ENCODE results near the gene EPG5.
A peak's percentile ranks its signal among the peaks of the same experiment; 100 is the strongest.

EPG5 gene

GRCh38 chr18:45916302-45916701, 50.8 kb downstream of the EPG5 start:
- DNase-seq (ENCODE audit: low spot score), result no peak

- DNase-seq (ENCODE audit: low spot score), result no peak
These were observed 53.9 kb downstream of the EPG5 start for GRCh38 chr18:45913276-45913675.

- DNase-seq (ENCODE audit: low spot score), result peak; percentile 27
These were observed 56.6 kb downstream of the EPG5 start for GRCh38 chr18:45910405-45911023.

GRCh38 chr18:45901654-45902210, 65.4 kb downstream of the EPG5 start:
- no peak for DNase-seq (ENCODE audit: low spot score)

- DNase-seq (ENCODE audit: low spot score), result no peak
These were observed 66.5 kb downstream of the EPG5 start for GRCh38 chr18:45900623-45901022.

GRCh38 chr18:45896991-45897390, 70.1 kb downstream of the EPG5 start:
- DNase-seq (ENCODE audit: low spot score), result no peak

- DNase-seq (ENCODE audit: low spot score), result no peak
These were observed 70.7 kb downstream of the EPG5 start for GRCh38 chr18:45896452-45896851.

GRCh38 chr18:45895339-45895738, 71.8 kb downstream of the EPG5 start:
- no peak for DNase-seq (ENCODE audit: low spot score)

- DNase-seq (ENCODE audit: low spot score), result no peak
These were observed 72.3 kb downstream of the EPG5 start for GRCh38 chr18:45894818-45895217.

GRCh38 chr18:45891806-45892205, 75.3 kb downstream of the EPG5 start:
- no peak for DNase-seq (ENCODE audit: low spot score)

GRCh38 chr18:45890606-45891005, 76.5 kb downstream of the EPG5 start:
- no peak for DNase-seq (ENCODE audit: low spot score)

- DNase-seq (ENCODE audit: low spot score), result no peak
These were observed 77.6 kb downstream of the EPG5 start for GRCh38 chr18:45889419-45890064.

GRCh38 chr18:45887585-45887984, 79.5 kb downstream of the EPG5 start:
- no peak for DNase-seq (ENCODE audit: low spot score)

GRCh38 chr18:45880876-45881558, 86.1 kb downstream of the EPG5 start:
- no peak for DNase-seq (ENCODE audit: low spot score)

GRCh38 chr18:45879681-45880655, 87.2 kb downstream of the EPG5 start:
- peak; percentile 71 for DNase-seq (ENCODE audit: low spot score)

GRCh38 chr18:45877403-45877802, 89.7 kb downstream of the EPG5 start:
- DNase-seq (ENCODE audit: low spot score), result no peak

GRCh38 chr18:45876161-45876560, 91.0 kb downstream of the EPG5 start:
- peak; percentile 26 for DNase-seq (ENCODE audit: low spot score)

- no peak for DNase-seq (ENCODE audit: low spot score)
These were observed 92.5 kb downstream of the EPG5 start for GRCh38 chr18:45874491-45875184.

- DNase-seq (ENCODE audit: low spot score), result no peak
These were observed 95.6 kb downstream of the EPG5 start for GRCh38 chr18:45871431-45872084.

GRCh38 chr18:45870419-45870818, 96.7 kb downstream of the EPG5 start:
- no peak for DNase-seq (ENCODE audit: low spot score)

- DNase-seq (ENCODE audit: low spot score), result no peak
These were observed 101.7 kb downstream of the EPG5 start for GRCh38 chr18:45865466-45865865.
